OCI-LY3 (cell line): ENCODE results near the gene FBLIM1.

Source experiments
- CTCF ChIP-seq: fragments of 200-600, 300-600 bp; sonication (generic); IDR thresholded peaks from 2 replicates; pipeline ENCODE4 v1.5.1; 2014; ENCODE audit warnings: antibody characterized with exemption, low read length, low read depth
- EZH2phosphoT487 ChIP-seq: fragments of 200-600 bp; shearing (Covaris generic); IDR thresholded peaks from 2 replicates; pipeline ENCODE4 v1.6.1; 2018; ENCODE audit warnings: antibody characterized with exemption, mixed run types, low read depth

DNA sequence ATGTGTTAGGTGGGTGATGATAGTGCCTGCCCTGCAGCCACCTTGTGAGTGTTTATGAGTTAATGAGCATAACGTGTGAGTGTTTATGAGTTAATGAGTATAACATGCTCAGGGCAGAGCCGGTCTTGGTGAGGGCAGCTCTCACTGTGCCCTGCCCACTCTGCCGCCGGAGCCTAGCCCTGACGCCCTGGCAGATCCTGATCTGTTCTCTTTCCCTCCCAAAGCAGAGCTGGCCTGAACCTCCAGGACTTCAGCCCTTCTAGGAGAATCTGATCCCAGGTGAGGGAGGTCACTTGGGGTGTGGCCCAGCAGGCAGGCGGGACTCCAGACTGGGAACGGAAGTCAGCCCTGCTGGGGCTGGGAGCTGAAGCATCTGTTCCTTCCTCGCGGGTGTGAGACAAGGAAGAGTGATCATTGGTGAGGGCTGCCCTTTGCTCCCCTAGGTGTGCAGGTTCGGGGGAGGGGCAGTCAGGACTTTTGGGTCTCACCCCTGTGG, 5.7 kb downstream of the FBLIM1 start:
- TF ChIP-seq CTCF (no peak), EZH2phosphoT487 (no peak)
